ENCODE data around the gene SAMD9L.
"Not testable (repeated sequence)": the region's sequence is repeated elsewhere in the genome, so short reads cannot be mapped to it uniquely, and the experiment has no call there.

SAMD9L gene

DNA sequence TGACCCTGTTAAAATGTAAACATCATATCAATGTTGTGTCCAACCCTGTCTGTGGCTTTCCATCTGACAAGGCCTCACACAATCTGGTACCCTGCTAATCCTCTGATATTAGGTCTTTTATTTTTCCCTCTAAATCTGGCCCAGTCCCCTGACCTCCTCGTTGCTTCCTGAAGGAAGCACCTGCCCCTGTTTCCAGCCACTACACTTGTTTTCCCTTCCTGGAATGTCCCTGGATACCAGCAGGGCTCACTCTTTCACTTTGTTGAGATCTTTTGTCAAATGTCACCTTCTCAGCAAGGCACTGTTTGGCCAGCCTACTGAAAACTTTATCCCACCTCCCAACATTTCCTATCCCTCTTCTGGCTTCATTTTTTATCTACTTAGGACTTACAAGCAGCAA is 2.1 kb downstream of the SAMD9L start:
- no peak for DNase-seq (ENCODE audit: low read depth)

DNA sequence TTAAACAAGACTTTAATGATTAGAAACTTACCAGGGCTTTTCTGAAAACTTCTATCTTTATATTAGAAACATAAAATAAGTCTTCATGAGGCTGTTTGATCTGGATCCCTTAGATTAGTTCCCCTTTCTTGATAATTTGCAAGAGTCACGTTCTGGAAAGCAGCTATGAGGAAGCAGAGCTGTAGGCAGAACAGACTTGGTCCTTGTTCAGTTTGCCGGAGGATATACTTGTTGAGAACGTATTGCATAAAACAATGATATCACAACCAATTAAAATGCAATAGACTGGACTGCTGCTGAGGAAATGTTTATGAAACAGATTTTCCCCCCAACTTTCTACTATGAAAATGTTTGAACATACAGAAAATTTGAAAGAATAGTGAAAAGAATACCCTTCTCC is 2.8 kb downstream of the SAMD9L start:
- no peak for DNase-seq (ENCODE audit: low read depth)

DNA sequence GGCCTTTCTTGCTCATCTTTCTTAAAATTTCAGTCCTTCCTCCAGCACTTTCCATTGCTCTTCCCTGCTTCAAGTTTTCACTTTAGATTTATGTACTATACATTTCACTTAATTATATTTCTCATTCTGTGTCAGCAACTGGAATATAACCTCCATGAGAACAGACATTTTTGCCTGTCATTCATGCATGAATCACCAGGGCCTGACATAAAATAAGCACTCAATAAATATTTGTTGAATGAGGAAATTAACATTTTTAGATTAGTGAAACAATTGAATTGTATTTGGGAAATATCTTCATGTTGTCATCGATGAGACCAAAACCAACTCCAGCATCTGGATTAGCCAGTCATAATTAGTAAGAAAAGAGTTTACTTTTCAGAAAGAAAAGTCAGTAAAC is 6.1 kb downstream of the SAMD9L start:
- DNase-seq (ENCODE audit: low read depth), result no peak

DNA sequence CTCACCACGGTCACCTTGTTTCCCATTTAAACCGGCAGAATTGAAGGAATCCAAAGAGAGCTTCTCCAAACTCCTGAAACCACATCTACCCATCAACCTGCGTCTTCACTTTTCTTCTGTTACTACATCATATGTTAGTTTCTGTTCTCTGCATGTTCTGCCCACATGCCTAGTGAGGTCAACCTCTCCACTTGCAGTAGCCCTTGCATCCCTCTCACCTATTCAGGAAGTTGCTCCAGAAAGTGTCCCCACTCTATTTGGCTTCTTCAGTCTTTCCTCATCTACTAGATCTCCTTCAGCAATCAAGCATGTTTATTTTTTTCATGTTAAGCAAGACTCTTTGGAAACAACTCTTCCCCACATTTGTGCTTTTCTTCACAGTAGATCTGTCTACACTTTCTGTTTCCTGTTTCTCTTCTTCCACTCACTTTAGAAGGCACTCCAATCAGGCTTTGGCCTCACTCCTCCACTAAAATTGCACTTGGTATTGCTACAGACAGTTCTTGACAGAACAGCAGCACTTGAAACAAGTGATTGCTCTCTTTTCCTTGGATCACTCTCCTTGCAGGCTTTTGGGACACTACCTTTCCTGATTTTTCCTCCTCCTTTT is 7.5 kb downstream of the SAMD9L start:
- DNase-seq (ENCODE audit: low read depth), result no peak

DNA sequence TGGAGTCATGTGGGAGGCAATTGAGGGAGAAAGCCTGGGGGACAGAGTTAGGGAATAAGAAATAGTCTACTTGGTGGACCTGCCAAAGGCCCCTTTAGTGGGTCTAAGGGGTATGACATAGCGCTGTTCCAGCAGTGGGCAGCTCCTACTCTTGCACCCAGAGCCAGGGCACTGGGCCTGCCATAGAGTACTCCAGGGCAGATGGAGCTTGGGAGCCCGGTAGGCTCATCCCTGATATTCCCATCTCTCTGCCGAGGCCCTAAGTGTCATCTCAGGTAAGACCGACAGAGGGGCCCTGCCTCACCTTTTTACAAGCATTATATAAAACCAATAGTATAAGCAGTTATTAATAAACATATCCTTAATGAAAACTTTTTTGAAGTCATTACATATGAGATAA is 9.6 kb downstream of the SAMD9L start:
- no peak for DNase-seq (ENCODE audit: low read depth)

DNA sequence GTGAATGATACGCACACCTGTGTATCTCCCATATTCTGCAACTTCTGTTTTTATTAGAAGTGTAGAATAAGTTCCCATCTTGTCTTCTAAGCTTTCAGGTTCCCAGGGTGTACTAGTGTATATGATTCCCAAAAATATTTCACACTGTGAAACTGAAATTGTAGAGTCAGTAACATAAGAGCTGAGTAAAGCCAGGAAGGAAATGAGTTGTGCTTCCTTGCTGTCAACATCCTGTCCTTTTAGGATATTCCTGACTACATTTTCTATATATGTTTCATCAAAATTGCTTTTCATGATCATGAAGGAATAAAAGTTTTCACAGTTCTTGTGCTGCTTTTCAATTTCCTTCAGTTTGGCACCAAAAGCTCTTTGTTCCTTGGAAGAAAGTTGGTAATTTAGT is 15.2 kb downstream of the SAMD9L start:
- DNase-seq (ENCODE audit: low read depth), result no peak

DNA sequence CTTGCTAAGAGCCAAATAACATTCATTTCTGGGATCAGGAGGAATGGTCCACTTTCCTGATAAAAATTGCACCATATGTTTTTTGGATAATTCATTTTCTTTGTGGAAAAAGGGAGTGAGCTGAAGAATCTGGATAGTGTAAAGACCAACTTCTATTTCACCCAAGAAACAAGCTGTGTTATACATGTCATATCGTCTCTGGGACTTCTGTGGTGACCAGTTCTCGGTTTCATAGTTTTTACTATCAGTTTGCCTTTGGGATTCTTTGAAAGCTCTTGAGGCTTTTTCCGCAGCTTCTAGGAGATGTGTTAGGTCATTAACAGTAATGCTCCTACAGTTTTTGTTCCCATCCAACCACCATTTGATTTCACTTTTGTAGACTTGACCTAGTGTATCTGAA is 16.0 kb downstream of the SAMD9L start:
- DNase-seq (ENCODE audit: low read depth), result no peak

DNA sequence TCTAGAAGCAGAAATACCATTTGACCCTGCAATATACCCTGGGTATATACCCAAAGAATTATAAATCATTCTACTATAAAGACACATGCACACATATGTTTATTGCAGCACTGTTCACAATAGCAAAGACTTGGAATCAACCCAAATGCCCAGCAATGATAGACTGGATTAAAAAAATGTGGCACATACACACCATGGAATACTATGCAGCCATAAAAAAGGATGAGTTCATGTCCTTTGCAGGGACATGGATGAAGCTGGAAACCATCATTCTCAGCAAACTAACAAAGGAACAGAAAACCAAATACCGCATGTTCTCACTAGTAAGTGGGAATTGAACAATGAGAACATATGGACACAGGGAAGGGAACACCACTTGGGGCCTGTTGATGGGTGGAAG is 21.2 kb downstream of the SAMD9L start:
- not testable (repeated sequence) for DNase-seq (ENCODE audit: low read depth)

DNA sequence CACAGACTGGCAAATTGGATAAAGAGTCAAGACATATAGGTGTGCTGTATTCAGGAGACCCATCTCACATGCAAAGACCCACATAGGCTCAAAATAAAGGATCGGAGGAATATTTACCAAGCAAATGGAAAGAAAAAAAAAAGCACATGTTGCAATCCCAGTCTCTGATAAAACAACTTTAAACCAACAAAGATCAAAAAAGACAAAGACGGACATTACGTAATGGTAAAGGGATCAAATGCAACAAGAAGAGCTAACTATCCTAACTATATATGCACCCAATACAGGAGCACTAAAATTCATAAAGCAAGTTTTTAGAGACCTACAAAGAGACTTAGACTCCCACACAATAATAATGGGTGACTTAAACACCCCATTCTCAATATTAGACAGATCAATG is 24.7 kb downstream of the SAMD9L start:
- not testable (repeated sequence) for DNase-seq (ENCODE audit: low read depth)

DNA sequence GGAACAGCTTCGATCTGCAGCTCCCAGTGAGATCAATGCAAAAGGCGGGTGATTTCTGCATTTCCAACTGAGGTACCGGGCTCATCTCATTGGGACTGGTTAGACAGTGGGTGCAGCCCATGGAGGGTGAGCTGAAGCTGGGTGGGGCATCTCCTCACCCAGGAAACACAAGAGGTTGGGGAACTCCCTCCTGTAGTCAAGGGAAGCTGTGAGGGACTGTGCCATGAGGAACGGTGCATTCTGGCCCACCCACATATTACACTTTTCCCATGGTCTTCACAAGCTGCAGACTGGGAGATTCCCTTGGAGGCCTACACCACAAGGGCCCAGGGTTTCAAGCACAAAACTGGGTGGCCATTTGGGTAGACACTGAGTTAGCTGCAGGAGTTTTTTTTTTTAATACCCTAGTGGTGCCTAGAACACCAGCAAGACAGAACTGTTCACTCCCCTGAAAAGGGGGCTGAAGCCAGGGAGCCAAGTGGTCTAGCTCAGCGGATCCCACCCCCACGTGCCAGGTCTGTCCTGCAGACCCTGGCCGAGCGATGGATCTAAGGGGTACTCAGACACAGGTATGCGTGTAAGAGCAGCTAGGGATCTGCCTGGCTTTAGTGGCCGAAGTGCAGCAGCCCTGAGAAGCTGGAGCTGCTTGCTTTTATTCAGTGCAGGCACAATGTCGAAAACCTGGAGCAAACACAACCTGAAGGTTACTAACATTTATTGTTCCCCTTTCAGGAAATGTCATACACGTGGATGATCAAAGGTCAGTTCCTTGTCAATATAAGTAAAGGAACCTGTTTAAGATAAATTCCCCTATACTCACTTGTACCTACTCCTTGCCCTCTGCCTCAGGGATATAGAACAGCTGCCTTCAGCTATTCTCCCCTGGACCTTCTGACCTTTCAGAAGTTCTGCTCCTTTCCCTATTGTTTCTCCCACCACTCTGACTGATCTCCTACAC is 27.3 kb downstream of the SAMD9L start:
- DNase-seq (ENCODE audit: low read depth), result no peak

DNA sequence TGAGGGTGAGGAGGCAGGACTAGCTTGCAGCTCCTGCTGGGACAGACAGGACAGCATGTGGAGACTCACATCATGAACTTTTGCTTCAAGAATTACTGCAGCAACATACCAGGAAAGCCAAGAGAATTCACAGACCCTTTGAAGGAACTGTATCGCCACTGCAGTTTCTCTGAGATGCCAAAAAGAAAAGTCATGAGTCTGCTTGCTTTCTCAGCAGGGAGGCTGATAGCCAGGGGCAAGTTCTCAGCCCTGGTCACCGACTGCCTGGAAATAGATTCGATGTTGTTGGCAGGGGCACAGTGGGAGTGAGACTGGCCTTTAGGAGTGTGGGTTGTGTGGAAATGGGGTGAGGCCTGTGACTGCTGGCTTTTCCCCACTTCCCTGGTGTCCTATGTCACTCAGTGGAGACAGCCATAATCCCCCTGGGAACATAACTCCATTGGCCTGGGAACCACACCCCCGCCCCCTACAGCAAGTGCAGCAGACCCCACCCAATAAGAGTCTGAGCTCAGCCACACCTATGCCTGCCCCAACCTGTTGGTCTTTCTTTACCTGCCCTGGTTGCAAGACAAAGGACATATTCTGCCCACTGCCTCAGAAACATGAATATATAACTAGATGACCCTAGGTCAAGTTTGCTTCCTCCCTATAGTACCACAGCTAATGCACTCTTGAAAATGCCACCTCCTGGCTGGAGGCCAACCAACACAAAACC is 28.8 kb downstream of the SAMD9L start:
- DNase-seq (ENCODE audit: low read depth), result no peak

DNA sequence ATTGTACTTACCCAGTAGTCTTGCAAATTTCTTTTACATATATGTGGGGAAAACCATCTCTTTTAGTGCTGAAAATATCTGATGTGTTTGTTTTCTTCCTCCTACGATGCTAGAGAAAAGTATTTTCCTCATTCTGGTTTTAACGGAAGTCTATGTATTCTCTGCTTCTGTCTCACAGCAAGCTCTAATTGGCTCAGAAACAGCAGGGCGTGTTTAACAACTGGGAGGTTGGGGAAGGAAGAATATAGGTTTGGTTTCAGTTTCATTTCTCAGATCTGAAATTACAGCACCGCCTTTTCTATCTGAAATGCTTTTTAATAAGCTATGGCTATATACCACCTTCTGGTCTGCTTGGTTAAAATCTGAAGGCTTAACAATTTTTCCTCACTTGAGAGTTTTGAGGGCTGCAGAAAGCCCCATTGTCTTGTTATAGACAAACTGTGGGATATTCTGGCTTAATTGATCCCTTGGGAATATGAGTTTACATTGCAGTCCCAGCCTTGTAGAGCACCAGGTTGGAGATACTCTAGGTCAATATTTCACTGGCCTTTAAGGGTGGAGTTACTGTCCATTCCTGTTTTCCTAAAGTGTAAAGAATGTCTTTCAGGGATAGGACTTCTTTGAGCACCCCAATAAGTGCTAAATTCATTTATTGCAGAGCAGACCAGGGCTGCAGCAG is 30.2 kb downstream of the SAMD9L start, which contains the start of gene SAMD9:
Gene SAMD9 (minus strand): TSS at position 128 of the 679 bp plus-strand sequence. CDS start 11,882 bp downstream, outside the sequence.
- DNase-seq (ENCODE audit: low read depth), result no peak

DNA sequence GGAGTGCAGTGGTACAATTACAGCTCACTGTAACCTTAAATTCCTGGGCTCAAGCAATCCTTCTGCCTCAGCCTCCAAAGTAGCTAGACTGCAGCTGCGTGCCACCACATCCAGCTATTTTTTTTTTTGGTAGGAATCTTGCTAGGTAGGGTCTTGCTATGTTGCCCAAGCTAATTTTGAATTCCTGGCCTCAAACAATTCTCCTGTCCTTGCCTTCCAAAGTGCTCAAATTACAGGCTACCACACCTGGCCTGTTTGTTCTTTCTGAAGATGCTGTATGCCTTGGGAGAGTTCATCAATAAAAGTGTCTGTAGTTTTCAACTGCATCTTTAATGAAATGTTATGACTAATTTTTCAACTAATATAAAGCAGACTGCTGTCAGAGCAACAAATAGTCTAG is 30.9 kb downstream of the SAMD9L start:
- no peak for DNase-seq (ENCODE audit: low read depth)

DNA sequence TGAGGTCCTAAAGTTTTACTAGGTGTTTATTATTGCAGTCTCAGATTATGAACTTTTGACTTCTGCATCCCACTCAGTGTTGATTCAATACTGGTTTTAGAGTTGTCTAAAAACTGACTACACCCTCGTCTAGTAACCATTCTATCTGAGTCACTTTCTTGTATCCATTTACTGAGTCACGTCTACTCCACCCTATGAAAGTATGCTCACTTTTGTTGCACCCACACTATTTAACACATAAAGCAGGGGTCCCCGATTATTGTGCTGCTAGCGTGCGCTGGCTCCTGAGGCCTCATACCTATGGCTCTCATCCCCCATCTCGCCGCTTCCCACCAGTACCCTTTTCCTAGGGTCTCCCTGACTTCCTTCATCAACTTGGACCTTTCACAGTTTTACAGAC is 32.4 kb downstream of the SAMD9L start:
- no peak for DNase-seq (ENCODE audit: low read depth)

DNA sequence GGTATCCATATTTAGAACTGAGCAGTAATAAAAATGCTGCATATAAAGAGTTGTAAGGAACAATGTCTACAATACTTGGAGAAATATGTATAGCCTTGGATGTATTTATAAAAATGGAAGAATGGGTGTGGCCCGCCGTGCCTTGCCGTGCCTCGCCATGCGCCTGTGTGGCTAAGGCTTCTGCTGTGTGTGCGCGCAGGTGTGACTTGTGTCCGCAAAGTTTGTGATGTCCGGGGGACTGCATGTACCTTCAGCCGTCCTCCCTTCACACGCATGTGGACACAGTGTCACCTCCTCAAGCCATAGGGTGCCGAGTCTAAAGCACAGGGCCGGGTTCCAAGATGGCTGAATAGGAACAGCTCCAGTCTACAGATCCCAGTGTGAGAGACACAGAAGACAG is 40.2 kb downstream of the SAMD9L start:
- DNase-seq (ENCODE audit: low read depth), result no peak

DNA sequence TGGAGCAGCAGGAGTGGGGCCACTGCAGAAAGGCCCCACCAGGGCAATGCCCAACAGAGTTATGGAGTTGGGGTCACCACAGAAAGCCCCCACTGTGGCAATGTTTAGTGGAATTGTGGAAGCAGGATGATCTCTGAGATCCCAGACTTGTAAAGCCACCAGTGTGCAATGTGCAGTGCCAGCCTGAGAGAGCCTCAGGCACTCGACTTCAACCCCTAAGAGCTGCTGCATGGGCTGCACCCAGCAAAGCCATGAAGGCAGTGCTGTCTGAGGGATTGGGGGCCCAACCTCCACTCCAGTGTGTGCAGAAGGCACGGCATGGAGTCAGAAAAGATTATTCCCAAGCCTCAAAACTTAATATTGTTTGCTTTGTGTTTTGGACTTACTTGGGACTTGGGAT is 50.8 kb downstream of the SAMD9L start:
- no peak for DNase-seq (ENCODE audit: low read depth)

DNA sequence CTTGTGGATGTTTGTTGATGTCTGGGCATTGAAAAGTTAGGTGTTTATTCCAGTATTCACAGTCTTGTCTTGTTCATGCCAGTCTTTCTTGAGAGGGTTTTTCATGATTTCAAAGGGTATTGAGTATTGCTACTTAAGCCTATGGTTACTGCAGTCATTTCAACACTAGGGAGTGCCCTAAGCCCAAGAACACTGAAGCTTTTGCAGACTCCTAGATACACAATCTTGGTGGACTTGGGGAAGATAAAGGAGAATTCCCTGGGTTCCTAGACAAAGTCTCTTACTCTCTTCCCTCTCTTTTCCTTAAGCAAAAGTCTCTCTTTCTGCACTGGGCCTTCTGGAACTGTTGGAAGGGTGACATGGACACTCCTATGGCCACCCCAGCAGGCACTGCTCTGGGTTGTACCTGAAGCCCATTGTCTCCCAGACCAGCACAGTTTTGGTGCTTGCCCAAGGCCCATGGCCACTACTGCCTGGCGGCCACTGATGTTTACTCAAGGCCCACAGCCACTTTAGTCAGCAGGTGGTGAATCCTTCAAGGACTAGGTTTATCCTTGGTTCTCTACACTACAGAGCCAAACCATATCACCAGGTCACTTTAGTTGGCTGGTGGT is 55.3 kb downstream of the SAMD9L start:
- DNase-seq (ENCODE audit: low read depth), result no peak

Measured in stimulated activated CD8-positive, alpha-beta memory T cell treated with anti-CD3 and anti-CD28 coated beads, Interleukin-15, amount 100 ng/mL, for 24 hours (primary cell).